Osteocyte (in vitro differentiated cells): ENCODE measurements around the gene DMXL2. TPM values are rescaled to one million over a fixed set of nuclear protein-coding genes. Genes with fewer than 3 reads are reported as not detected.

Experiments
- DNase-seq: peaks from one replicate; pipeline ENCODE4 v3.0.0; 2021; ENCODE audit warnings: mixed read lengths; ENCODE audit not compliant: unreplicated experiment; ENCODE audit errors: extremely low spot score
- H3K27ac Mint-ChIP-seq: one replicate; pipeline ENCODE4 v1.8.0; 2021; ENCODE audit warnings: mild to moderate bottlenecking, mixed read lengths; ENCODE audit not compliant: unreplicated experiment
- H3K27me3 Mint-ChIP-seq: one replicate; pipeline ENCODE4 v1.8.0; 2021; ENCODE audit warnings: mixed read lengths; ENCODE audit not compliant: unreplicated experiment
- H3K36me3 Mint-ChIP-seq: one replicate; pipeline ENCODE4 v1.8.0; 2021; ENCODE audit warnings: mixed read lengths; ENCODE audit not compliant: unreplicated experiment
- H3K4me1 Mint-ChIP-seq: one replicate; pipeline ENCODE4 v1.8.0; 2021; ENCODE audit warnings: mixed read lengths; ENCODE audit not compliant: unreplicated experiment
- H3K4me3 Mint-ChIP-seq: one replicate; pipeline ENCODE4 v1.8.0; 2021; ENCODE audit warnings: mild to moderate bottlenecking, moderate library complexity, mixed read lengths; ENCODE audit not compliant: unreplicated experiment
- H3K9me3 Mint-ChIP-seq: one replicate; pipeline ENCODE4 v1.8.0; 2021; ENCODE audit warnings: mixed read lengths; ENCODE audit not compliant: unreplicated experiment
- CTCF ChIP-seq: fragments of 200-600 bp; sonication (generic); IDR thresholded peaks from 2 replicates; pipeline ENCODE4 v1.5.0; 2021; ENCODE audit warnings: antibody characterized with exemption, mild to moderate bottlenecking, moderate library complexity
- total RNA-seq: library from RNA; stranded (reverse); gene quantifications from 2 replicates; pipeline ENCODE4 v1.2.1, GENCODE V29; 2021

The DMXL2 gene
- total RNA-seq, 1 donor from 2014 or later, result 27.4 TPM

GRCh38 chr15:51561271-51561670 is 61.3 kb downstream of the DMXL2 start:
- H3K36me3 Mint-ChIP-seq, result peaks cover 15% of the 10 kb centered on the region
- TF ChIP-seq CTCF, result no peak
- H3K4me3 Mint-ChIP-seq, result no peak overlapping the region
- H3K27ac Mint-ChIP-seq, result no peak overlapping the region
- H3K9me3 Mint-ChIP-seq, result no peaks in the 10 kb centered on the region
- H3K4me1 Mint-ChIP-seq, result no peaks in the 10 kb centered on the region
- DNase-seq, result no peak
- no peaks in the 10 kb centered on the region for H3K27me3 Mint-ChIP-seq

- peaks cover 15% of the 10 kb centered on the region for H3K36me3 Mint-ChIP-seq
- H3K4me1 Mint-ChIP-seq, result no peaks in the 10 kb centered on the region
- no peak for TF ChIP-seq CTCF
- no peak for DNase-seq
- H3K27me3 Mint-ChIP-seq, result no peaks in the 10 kb centered on the region
- no peaks in the 10 kb centered on the region for H3K9me3 Mint-ChIP-seq
- H3K27ac Mint-ChIP-seq, result no peak overlapping the region
- no peak overlapping the region for H3K4me3 Mint-ChIP-seq
Observed at GRCh38 chr15:51558876-51559275, 63.7 kb downstream of the DMXL2 start.

- H3K4me3 Mint-ChIP-seq, result no peak overlapping the region
- no peaks in the 10 kb centered on the region for H3K4me1 Mint-ChIP-seq
- H3K36me3 Mint-ChIP-seq, result peaks cover 17% of the 10 kb centered on the region
- H3K27me3 Mint-ChIP-seq, result no peaks in the 10 kb centered on the region
- no peak overlapping the region for H3K27ac Mint-ChIP-seq
- TF ChIP-seq CTCF, result no peak
- no peaks in the 10 kb centered on the region for H3K9me3 Mint-ChIP-seq
- no peak for DNase-seq
Observed at GRCh38 chr15:51558411-51558810, 64.2 kb downstream of the DMXL2 start.

- no peak overlapping the region for H3K4me3 Mint-ChIP-seq
Observed at GRCh38 chr15:51550841-51551240, 71.7 kb downstream of the DMXL2 start.

GRCh38 chr15:51547656-51548055 is 74.9 kb downstream of the DMXL2 start:
- Mint-ChIP-seq H3K4me1 (no peaks in the 10 kb centered on the region), H3K27me3 (no peaks in the 10 kb centered on the region), H3K4me3 (no peak overlapping the region), H3K36me3 (peaks cover 11% of the 10 kb centered on the region), H3K27ac (no peak overlapping the region), H3K9me3 (no peaks in the 10 kb centered on the region)
- no peak for DNase-seq
- TF ChIP-seq CTCF, result no peak

More at GRCh38 chr15:51550841-51551240, 71.7 kb downstream of the DMXL2 start:
- Mint-ChIP-seq H3K4me1 (no peaks in the 10 kb centered on the region), H3K27ac (no peak overlapping the region), H3K27me3 (no peaks in the 10 kb centered on the region), H3K36me3 (peaks cover 11% of the 10 kb centered on the region), H3K9me3 (no peaks in the 10 kb centered on the region)
- DNase-seq, result no peak
- TF ChIP-seq CTCF, result no peak
